T-helper 1 cell treated with Interleukin-12 subunit alpha and Interleukin-12 subunit beta and Interleukin-4 antibody, amounts not matched to agents 30 ng/mL and 1 ng/mL, for 36 hours (primary cell): ENCODE results near the gene TSSK2. TPM values are rescaled to one million over a fixed set of nuclear protein-coding genes. Genes with fewer than 3 reads are reported as not detected.

ENCODE experiments used
- intact Hi-C: fragments of 100-400 bp; cut with micrococcal nuclease; formaldehyde crosslinking; loops from one replicate; pipeline ENCODE4 v1.15.1; 2024
- total RNA-seq: library from RNA; stranded (reverse); gene quantifications from 2 replicates; pipeline ENCODE4 v1.2.3, GENCODE V29; 2022

Gene TSSK2
- total RNA-seq, 1 donor from 2014 or later, result not detected

DNA sequence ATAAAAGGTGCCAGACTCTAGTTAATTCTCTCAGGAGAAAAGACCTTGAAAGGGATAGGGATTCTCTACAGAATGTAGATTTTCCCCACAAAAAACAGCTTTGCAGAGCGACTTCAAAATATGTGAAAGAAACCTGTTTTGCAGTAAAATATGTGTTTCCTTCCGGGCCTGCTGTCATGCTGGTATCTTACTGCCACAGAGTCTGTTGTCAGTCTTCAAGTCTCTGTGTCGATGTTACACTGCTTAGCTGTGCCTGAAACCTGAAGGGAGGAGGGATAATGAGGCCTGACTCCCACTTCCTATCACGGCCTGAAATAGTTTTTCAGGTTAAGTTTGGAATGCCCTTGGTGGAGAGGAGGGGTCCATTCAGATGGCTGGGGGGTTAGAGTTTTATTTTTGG lies 7.2 kb upstream of the TSSK2 start:
- intact Hi-C loops, result loop anchor here (5.0 kb wide), 2 partner anchors 308 to 993 kb away; partner anchors contain the start of genes HIRA, MRPL40, RANBP1 and TRMT2A

DNA sequence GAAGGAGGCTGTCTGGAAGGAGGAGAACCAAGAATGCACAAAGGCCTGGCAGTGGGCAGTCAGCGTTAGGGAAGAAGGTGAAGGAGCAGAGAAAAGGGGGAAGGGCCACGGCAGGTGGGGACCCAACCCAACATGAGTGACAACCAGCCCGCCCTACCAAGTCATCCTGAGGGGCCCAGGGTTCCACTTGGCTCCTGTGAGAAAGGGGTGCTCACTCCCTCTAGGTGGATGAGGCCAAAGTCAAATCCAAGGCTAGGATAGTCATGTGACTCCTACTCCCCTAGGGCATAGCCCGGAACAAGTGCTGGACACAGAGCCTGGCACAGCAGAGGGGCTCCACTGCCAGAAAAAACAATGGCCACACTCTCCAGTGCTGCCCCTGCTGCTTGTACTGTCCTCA lies 6.7 kb upstream of the TSSK2 start:
- intact Hi-C loops, result loop anchor here (5.0 kb wide), 2 partner anchors 308 to 993 kb away; partner anchors contain the start of genes HIRA, MRPL40, RANBP1 and TRMT2A

DNA sequence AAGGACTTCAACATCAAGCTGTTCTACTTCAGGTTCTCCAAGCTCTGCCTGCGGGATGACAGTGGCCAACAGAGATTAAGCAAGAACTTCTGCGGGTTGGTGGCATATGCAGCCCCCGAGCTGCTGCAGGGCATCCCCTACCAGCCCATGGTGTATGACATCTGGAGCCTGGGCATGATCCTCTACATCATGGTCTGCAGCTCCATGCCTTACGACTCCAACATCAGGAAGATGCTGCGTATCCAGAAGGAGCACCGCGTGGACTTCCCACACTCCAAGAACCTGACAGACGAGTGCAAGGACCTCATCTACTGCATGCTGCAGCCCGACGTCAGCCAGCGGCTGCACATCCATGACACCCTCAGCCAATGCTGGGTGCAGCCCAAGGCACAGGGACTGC lies 6.1 kb upstream of the TSSK2 start:
- intact Hi-C loops, result no loop called here

DNA sequence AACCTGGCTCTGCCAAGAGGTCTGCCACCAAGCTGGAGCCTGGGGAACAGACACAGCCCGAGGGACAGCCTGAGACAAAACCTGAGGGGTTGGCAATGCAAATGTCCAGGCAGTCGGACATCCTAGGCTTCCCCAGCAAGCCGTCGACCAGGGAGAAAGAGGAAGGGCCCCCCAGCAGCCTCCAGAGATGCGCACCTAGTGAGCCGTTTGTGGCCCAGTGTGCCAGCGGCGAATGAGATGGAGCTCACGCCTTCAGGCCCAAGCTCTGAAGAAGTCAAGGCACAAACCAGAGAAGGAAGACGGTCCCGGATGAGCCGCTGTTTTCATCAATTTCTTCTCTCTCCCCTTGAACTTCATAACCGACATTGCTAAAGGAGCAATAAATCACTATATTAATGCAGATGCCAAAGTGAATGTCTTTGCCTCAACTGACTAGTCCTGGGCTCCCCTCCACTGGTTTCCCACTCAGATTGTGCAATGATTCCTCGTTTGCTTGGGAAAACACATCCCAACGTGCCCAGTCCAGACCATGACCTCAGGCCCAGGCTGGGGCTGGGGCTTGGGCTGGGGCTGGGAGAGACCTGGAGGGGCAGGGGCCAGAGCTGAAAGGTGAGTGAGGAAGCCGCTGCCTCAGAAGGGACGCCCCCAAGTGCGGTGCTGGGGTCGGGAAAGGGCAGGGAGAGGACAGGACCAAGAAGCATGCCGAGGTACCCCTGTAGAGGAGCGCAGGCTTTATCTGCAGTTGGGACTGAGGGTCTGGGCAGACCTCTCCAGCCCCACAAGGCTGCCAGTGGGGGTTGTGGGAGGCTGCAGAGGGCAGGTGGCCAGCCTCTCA lies 5.4 kb upstream of the TSSK2 start:
- intact Hi-C loops, result no loop called here

DNA sequence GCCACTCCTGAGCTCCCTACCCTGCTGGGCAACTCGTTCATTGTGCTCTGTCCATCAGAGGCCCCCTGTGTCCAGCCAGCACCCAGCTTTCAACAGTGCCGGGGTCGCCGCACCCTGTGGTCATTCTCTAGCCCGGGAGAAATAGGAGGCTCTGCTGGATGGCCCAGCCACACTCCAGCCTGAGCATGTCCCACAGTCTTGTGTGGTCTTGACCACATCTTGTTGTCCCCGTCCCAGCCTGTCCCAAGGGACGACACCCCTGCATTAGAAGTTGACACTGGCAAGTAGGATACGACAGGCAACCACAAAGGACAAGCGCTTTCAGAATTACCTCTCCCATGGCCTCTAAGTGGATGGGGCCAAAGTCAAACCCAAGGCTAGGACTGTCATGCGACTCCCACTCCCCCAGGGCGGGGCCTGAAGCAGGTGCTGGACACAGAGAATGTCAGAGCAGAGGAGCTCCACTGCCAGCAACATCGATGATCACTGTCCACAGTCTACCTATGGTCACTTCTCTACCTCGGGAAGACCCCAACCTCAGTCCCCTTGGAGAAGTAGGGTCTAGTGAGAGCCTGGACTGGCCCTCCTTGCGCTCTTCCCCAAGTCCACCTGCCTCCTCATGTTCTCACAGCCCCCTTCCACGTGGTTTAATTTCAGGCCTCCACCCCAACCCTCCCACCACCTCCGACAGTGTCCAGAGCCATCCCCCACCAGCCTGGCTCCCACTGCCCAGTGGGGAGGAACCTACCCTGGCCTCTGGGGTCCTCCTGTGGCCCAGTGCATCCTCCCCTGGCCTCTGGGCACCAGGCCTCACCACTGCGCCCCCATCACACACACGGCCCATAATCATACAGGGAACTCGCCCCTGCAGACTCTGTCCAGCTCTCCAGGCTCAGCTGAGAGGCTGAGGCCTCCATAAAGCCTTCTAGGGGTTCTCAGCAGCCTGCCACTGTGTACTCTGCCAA lies 4.5 kb upstream of the TSSK2 start:
- intact Hi-C loops, result no loop called here

DNA sequence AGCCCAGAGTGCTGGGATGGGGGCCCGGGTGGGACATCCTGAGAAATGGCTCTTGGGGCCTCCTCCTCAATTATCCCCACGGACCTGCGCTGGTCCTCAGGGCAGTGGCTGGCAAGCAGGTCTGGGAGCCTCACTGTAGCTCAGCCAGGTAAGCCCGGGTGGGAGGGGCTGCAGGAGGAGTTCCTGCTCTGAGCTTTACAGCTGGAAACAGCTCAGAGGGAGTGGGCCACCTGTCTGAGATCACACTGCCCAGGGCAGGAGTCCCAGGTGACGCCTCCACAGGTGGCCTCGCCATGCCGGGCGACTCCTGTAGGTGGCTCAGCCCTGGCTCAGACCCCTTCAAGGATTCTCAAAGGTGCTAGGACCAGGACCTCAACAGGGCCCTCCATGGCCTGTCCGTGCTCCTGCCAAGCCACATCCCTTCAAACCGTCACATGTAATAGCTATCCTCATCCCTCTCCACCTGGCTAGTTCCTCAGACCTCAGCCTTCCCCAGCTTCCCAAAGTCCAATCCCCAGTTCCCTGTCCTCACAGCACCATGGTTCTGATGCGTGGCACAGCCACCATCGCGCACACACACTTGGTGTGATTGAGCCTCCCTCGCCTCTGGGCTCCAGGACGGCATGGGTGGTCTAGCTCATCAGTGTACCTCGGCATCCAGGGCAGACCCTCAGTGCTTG lies 3.6 kb upstream of the TSSK2 start:
- intact Hi-C loops, result no loop called here

DNA sequence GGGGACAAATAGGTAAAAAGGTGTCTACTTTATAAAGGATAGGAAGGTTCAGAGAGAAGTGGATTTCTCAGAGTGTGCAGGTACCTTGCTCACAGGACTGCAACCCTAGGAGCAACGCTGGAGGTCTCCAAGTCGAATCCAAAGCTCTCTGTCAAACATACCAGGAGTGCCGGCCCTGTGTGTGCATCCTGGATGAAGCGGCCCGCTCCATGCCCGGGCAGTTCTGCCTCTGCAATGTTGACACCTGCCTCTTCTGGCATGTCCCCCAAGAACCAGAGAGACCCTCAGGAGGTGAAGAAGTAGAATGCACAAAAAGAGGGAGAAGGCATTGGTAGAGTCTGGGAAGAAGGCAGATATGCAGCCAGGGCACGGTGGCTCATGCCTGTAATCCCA lies 3.1 kb upstream of the TSSK2 start:
- intact Hi-C loops, result no loop called here

DNA sequence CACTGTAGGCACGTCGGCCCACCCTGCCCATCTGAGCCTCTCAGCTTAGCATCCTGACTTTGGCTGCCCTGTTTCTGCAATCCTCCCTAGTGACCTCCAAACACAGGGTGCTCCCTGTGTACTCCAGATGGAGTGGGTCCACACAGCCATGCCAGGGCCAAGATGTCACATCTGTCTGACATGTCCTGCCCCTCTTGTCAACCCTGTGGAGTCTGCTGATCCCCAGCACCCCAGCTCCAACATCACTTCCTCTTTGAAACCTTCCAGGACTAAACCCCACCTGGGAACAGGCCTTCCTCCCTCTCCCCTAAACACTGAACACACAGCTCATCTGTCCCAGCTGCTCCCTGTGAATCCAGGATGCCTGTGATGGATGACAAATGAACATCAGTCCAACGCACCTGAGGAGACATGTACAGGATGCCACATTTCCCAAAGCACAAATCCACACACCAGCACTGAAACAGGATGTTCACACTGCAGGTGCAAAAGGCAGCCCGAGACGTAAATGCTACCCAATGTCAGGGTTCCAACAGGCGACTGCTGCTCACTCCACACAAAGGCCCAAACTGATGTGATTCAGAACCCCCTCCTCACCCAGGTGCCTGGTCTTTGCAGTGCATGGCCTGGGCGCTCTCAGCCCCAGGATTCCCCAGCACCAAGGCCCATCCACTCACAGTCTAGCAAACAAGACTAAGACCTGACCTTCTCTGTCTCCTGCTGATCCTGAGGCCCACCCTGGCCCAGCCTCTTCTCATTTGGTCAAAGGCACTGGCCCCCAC lies 2.0 kb upstream of the TSSK2 start:
- intact Hi-C loops, result no loop called here

DNA sequence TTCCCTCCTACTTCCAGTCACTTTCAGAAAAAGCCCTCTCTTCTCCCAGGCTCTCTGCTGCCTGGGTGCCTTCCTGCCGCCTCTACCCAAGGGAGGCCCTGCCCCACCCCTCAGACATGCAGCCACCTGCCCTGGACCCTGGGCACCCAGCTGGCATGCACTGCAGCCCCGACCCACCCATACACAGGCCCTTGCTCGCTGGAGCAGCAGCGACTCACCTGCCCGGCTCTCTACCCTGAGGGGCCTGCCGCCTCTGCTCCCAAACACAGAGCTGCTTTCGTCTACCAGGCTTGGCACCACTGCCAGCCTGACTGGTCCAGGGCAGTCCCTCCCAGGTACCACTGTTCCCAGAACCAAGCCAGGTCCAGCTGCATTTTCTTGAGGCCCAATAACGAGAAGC lies 1.2 kb upstream of the TSSK2 start:
- intact Hi-C loops, result no loop called here

DNA sequence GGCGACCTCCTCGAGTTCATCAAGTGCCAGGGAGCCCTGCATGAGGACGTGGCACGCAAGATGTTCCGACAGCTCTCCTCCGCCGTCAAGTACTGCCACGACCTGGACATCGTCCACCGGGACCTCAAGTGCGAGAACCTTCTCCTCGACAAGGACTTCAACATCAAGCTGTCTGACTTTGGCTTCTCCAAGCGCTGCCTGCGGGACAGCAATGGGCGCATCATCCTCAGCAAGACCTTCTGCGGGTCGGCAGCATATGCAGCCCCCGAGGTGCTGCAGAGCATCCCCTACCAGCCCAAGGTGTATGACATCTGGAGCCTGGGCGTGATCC lies 542 bp downstream of the TSSK2 start:
- intact Hi-C loops, result no loop called here

DNA sequence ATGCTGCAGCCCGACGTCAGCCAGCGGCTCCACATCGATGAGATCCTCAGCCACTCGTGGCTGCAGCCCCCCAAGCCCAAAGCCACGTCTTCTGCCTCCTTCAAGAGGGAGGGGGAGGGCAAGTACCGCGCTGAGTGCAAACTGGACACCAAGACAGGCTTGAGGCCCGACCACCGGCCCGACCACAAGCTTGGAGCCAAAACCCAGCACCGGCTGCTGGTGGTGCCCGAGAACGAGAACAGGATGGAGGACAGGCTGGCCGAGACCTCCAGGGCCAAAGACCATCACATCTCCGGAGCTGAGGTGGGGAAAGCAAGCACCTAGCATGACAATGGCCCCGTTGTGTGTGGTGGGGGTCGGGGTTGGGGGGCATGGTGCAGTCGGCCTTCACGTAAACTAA lies 1.0 kb downstream of the TSSK2 start:
- intact Hi-C loops, result no loop called here

DNA sequence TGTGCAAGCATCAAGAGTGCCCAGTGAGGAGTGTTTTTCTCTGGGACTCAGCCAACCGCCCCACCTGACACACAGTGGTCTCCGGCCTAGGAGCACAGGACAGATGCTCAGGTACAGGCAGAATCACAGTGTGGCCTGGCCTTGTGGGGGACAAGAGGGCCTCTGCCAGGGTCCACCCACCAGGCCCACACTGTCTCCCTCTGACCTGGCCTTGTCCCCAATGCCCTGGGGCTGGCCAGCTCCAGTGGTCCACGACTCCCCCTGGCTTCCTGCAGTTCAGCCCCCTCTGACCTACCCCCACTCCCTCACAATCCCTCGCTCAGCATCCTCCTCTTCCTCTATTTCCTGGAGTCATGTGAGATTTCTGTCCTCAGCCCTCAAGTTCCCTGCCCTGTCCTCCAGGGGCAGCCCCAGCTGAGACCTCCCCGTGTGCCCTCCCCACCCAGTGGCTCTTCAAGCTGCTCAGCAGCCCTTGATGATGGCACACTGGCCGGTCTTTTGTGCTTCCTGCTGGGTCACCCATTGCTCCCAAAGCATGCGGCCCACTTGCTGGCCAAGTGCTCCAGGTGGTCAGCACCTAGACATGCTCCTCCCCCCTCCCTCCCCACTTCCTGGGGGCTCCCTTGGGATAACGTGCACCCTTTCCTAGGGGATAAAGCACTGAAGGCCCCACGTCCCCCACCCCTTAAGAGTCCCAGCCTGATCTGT lies 1.7 kb downstream of the TSSK2 start:
- intact Hi-C loops, result no loop called here

DNA sequence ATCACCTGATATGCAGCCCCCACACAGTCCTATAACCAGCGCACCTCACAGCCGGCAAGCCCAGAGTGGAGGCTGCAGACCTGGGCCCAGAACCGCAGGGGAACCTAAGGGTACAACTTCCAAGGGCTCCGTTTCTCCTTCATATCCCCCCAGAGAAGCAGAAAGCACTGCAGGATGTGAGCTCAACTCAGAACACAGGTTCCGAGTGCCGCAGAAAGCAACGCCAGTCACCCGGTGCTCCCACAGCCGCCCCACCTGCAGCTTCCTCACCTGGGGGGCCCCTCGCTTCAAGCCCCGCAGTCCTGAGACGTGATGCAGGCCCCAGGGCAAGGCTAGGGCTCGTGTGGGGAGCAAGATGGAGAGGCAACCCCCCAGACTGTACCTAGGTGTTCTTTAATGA lies 2.5 kb downstream of the TSSK2 start:
- intact Hi-C loops, result no loop called here

DNA sequence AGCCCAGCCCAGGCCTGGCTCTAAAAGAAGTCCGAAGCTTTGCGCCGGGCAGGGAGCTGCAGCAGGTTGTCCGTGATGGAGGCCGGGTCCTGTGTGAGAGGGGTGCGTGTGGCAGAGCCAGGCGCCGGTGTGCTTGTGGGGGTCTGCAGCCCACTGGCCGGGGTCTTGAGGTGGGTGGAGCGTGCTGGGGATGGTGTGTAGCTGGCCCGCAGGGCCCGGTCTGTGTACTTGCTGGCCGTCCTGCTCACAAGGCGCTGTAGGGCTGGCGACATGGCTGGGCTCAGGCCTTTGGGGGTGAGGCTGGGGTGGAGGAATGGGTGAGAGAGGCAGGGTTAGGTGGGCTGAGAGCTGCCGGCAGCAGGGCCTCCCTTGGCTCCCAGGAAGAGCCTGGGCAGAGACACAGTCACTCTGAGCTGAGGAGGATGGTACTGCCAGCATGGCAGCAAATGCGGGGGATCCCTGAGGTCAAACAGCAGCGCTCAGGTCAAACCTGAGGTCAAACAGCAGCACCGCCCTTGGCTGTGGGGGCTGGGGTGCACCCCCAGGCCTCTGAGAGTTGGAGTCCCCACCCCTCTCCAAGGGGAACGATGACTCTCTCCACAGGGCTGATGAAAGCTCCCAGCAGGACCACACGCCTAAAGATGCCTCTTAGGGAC lies 3.2 kb downstream of the TSSK2 start:
- intact Hi-C loops, result no loop called here

DNA sequence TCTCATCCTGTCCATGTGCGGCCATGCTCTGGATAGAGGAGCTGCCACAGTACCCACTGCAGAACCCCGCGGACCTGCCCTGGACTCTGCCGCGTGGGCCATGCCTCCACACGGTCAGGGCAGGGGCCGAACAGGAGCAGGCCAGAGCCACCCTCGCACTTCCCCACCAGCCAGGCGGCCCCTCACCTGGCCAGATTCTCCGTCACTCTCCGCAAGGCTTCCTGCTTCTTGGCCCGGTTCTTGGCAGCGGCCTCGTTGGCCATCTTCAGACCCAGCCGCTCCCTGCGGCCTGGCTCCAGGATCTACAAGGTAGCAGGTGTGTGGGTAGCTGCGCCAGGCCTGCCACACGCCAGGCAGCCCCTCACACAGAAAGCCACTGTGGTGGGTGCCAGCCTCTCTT lies 3.8 kb downstream of the TSSK2 start:
- intact Hi-C loops, result no loop called here

DNA sequence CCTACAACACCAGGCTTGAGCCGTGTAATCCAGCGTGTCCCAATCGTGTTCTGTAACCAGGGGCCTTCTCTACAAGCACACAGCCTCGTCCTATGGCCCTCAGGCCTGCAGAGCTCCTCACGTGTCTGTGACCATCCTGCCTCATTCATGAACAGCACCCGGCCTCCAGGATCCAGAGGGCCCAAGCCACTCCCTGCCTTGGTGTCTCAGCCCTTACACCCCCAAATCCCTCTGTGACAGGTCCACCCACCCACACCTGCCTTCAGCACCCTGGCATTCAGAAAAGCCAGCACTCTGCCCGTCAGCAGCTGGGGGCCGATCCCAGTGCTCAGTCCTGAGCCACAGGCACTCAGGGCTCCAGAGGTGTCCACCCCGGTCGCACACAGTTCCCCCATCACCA lies 5.8 kb downstream of the TSSK2 start:
- intact Hi-C loops, result no loop called here

DNA sequence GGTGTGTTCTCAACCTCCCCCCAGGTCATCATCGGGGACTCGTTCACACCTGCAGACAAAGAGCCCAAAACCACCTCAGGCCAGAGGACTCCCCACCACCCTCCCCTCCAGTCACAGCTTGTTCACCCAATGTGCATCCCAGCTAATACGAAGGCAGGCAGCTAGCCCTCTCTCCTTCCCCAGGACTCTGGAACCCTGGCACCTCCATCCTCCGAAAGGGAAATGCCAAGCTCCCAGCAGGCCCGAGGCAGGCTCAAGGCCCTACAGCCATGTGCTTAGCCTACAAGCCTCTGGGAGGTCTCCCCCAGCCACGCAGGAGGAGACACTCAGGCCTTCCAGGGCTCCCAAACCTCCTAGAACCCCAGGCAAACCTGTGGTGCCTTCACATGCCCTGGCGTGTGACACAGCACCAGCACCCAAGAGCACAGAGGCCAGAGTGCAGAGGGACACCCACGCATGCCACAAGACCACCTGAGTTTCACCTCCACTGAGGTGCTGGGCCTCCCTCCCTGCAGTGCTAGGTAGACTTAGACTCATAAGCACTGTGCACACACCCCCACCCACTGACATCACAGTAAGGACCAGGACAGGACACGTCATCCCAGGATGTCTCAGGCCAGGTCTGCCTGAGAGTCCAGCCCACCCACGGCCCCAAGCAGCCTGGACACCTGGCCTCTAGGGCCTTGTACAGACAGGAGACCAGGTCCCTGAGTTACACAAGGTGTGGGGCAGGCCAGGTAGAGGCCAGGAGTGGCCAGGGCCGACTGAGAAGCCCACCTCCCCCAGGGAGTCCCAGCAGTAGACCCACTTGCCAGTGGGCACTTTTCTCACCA lies 6.5 kb downstream of the TSSK2 start:
- intact Hi-C loops, result no loop called here

DNA sequence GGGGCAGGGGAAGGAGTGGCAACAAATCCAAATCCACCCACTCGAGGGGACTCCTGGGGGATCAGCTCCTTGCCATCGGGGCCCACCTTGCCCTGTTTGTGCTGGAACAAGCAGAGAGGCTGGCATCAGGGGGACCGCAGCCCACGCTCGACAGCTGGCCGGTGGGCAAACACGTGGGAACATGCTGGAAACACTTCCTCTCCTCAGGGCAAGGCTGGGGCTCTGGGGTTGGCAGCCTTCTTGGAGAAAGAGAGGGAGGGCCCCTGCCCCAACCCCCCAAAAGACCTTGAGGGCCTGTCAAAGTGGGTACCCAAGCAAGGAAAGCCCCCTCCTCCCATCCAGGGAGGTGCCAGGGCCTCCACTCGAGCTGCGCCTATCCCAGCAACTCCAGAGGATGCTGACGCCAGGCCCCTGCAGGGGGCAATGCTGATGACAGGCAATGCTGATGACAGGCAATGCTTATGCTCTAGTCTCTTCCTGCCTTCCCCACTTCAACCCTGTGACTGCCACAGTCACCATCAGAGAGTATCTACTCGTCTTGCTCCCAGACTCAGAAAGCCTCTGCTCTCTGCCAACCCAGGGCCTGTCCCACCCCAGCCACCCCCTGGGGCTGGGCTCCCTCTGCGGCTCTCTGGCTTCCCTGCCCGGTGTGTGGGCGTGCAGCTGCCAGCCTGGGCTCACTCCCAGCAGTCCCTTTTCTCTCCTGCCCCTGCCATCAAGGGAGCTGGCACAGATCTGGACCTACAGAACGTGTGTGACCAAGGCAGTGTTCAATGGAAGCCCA lies 7.3 kb downstream of the TSSK2 start:
- intact Hi-C loops, result no loop called here
